Measurements from ENCODE around the gene CLTA. TPM values are rescaled to one million over a fixed set of nuclear protein-coding genes. Genes with fewer than 3 reads are reported as not detected.

Gene CLTA
- total and polyA plus RNA-seq, 2 donors (not counting 3 experiments of a cell fraction or from before 2014, with no cell fraction given), result 229 to 317 TPM

- no peaks in the 10 kb centered on the region for H3K27me3 ChIP-seq (ENCODE audit: control insufficient read depth in 2 of 2, insufficient read depth in 2 of 2, low read length in 2 of 2)
- H3K9ac ChIP-seq (replicated peaks; ENCODE audit: extremely low read depth, insufficient read depth, low read length), result no peak overlapping the region
- no peak overlapping the region for H2AFZ ChIP-seq (ENCODE audit: low read depth, low read length)
- H3K36me3 ChIP-seq (ENCODE audit: control insufficient read depth in 2 of 2, extremely low read depth in 1 of 2, insufficient read depth in 2 of 2, low read length in 2 of 2), result no peaks in the 10 kb centered on the region
- no peaks in the 10 kb centered on the region for H4K20me1 ChIP-seq (replicated peaks; ENCODE audit: control insufficient read depth, extremely low read depth, insufficient read depth, low read length)
- no peak overlapping the region for H3K27ac ChIP-seq (ENCODE audit: insufficient read depth, low read depth, low read length)
- no peak overlapping the region for H3K4me2 ChIP-seq (ENCODE audit: insufficient read depth, low read length)
- POLR2A ChIA-PET, result no interaction called here
- DNase-seq (ENCODE audit: low read depth, low spot score), result no peak
- no peaks in the 10 kb centered on the region for H3K9me3 ChIP-seq (replicated peaks; ENCODE audit: control insufficient read depth, insufficient read depth, low read length)
- CTCF ChIA-PET, result interaction anchor here (1.0 to 1.4 kb wide), 3 partner anchors 13 to 153 kb away, joined by 3 to 4 read pairs (median 3); no protein-coding TSS in a partner anchor
- FAIRE-seq, result no peak
- H3K9me1 ChIP-seq (replicated peaks; ENCODE audit: control insufficient read depth, extremely low read depth, insufficient read depth, low read length), result no peaks in the 10 kb centered on the region
- no TSS peak for BruUV-seq (replicated peaks)
- TF ChIP-seq JUN (IDR thresholded peaks at IDR 0.05; ENCODE audit: borderline replicate concordance, insufficient read depth, insufficient read length, low read depth) (no peak), FOS (IDR thresholded peaks at IDR 0.05; ENCODE audit: borderline replicate concordance, insufficient read depth, low read length) (peak; percentile 16)
- intact Hi-C loops (cut with micrococcal nuclease), result no loop called here
- no peaks in the 10 kb centered on the region for H3K79me2 ChIP-seq (ENCODE audit: control insufficient read depth, insufficient read depth, low read length)
- dilution Hi-C loops (cut with MboI; ENCODE audit: extremely low pct_ligation_motif_present, low sequenced_read_pairs), result no loop called here
- H3K4me1 ChIP-seq (ENCODE audit: control insufficient read depth, extremely low read depth, insufficient read depth, low read length), result peaks cover 18% of the 10 kb centered on the region
- H3K4me3 ChIP-seq (replicated peaks in 1 of 3; ENCODE audit: insufficient read depth in 1 of 3, low read depth in 1 of 3, low read length in 3 of 3), result no peak overlapping the region
Measured at GRCh38 chr9:36161187-36161586, 29.5 kb upstream of the CLTA start.

GRCh38 chr9:36162211-36162738, 28.4 kb upstream of the CLTA start:
- H3K9me1 ChIP-seq (replicated peaks; ENCODE audit: control insufficient read depth, extremely low read depth, insufficient read depth, low read length), result no peaks in the 10 kb centered on the region
- H3K79me2 ChIP-seq (ENCODE audit: control insufficient read depth, insufficient read depth, low read length), result no peaks in the 10 kb centered on the region
- BruUV-seq (replicated peaks), result no TSS peak
- no peak overlapping the region for H3K27ac ChIP-seq (ENCODE audit: insufficient read depth, low read depth, low read length)
- intact Hi-C loops (cut with micrococcal nuclease), result loop anchor here (2.0 kb wide), 1 partner anchor 13 kb away; no protein-coding TSS in a partner anchor
- no peak overlapping the region for H3K9ac ChIP-seq (replicated peaks; ENCODE audit: extremely low read depth, insufficient read depth, low read length)
- no peaks in the 10 kb centered on the region for H3K27me3 ChIP-seq (ENCODE audit: control insufficient read depth in 2 of 2, insufficient read depth in 2 of 2, low read length in 2 of 2)
- H3K36me3 ChIP-seq (ENCODE audit: control insufficient read depth in 2 of 2, extremely low read depth in 1 of 2, insufficient read depth in 2 of 2, low read length in 2 of 2), result no peaks in the 10 kb centered on the region
- dilution Hi-C loops (cut with MboI; ENCODE audit: extremely low pct_ligation_motif_present, low sequenced_read_pairs), result no loop called here
- no peaks in the 10 kb centered on the region for H3K9me3 ChIP-seq (replicated peaks; ENCODE audit: control insufficient read depth, insufficient read depth, low read length)
- FAIRE-seq, result no peak
- H3K4me1 ChIP-seq (ENCODE audit: control insufficient read depth, extremely low read depth, insufficient read depth, low read length), result peaks cover 18% of the 10 kb centered on the region
- H2AFZ ChIP-seq (ENCODE audit: low read depth, low read length), result no peak overlapping the region
- POLR2A ChIA-PET, result no interaction called here
- DNase-seq (ENCODE audit: low read depth, low spot score), result no peak
- no peak overlapping the region for H3K4me3 ChIP-seq (replicated peaks in 1 of 3; ENCODE audit: insufficient read depth in 1 of 3, low read depth in 1 of 3, low read length in 3 of 3)
- H3K4me2 ChIP-seq (ENCODE audit: insufficient read depth, low read length), result no peak overlapping the region
- no peaks in the 10 kb centered on the region for H4K20me1 ChIP-seq (replicated peaks; ENCODE audit: control insufficient read depth, extremely low read depth, insufficient read depth, low read length)
- TF ChIP-seq POLR2AphosphoS5 (IDR thresholded peaks at IDR 0.05; ENCODE audit: insufficient read depth, low read depth, low read length) (no peak), GATA2 (IDR thresholded peaks at IDR 0.05; ENCODE audit: insufficient read depth, insufficient read length, low read depth, low read length) (no peak), JUN (IDR thresholded peaks at IDR 0.05; ENCODE audit: borderline replicate concordance, insufficient read depth, insufficient read length, low read depth) (no peak), MYC (IDR thresholded peaks at IDR 0.05; ENCODE audit: low read depth, low read length) (no peak), FOS (IDR thresholded peaks at IDR 0.05; ENCODE audit: borderline replicate concordance, insufficient read depth, low read length) (no peak), MAX (IDR thresholded peaks at IDR 0.05; ENCODE audit: insufficient read depth, insufficient read length) (no peak), POLR2A (IDR thresholded peaks at IDR 0.05; ENCODE audit: low read depth, low read length) (no peak), EZH2 (IDR thresholded peaks at IDR 0.05; ENCODE audit: borderline replicate concordance, low read depth, low read length, severe bottlenecking) (no peak)
- TF ChIP-seq, protein P1, sequence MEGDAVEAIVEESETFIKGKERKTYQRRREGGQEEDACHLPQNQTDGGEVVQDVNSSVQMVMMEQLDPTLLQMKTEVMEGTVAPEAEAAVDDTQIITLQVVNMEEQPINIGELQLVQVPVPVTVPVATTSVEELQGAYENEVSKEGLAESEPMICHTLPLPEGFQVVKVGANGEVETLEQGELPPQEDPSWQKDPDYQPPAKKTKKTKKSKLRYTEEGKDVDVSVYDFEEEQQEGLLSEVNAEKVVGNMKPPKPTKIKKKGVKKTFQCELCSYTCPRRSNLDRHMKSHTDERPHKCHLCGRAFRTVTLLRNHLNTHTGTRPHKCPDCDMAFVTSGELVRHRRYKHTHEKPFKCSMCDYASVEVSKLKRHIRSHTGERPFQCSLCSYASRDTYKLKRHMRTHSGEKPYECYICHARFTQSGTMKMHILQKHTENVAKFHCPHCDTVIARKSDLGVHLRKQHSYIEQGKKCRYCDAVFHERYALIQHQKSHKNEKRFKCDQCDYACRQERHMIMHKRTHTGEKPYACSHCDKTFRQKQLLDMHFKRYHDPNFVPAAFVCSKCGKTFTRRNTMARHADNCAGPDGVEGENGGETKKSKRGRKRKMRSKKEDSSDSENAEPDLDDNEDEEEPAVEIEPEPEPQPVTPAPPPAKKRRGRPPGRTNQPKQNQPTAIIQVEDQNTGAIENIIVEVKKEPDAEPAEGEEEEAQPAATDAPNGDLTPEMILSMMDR (IDR thresholded peaks at IDR 0.05; ENCODE audit: extremely low read depth in 1 of 2, insufficient read depth in 1 of 2, low read depth in 1 of 2, low read length in 2 of 2), result no peak
- CTCF ChIA-PET, result interaction anchor here (1.2 to 8.4 kb wide), 6 partner anchors 7 to 207 kb away, joined by 4 to 189 read pairs (median 8); partner anchors contain the start of gene GLIPR2

Data from endothelial cell of umbilical vein (primary cell).